ENCODE measurements around the gene RNF217. TPM values are rescaled to one million over a fixed set of nuclear protein-coding genes. Genes with fewer than 3 reads are reported as not detected.

The RNF217 gene
- total and polyA plus RNA-seq, 2 of the 8 experiments (the other 6 are each of a cell fraction or from before 2014, with no cell fraction given): 2.0 to 8.9 TPM

DNA sequence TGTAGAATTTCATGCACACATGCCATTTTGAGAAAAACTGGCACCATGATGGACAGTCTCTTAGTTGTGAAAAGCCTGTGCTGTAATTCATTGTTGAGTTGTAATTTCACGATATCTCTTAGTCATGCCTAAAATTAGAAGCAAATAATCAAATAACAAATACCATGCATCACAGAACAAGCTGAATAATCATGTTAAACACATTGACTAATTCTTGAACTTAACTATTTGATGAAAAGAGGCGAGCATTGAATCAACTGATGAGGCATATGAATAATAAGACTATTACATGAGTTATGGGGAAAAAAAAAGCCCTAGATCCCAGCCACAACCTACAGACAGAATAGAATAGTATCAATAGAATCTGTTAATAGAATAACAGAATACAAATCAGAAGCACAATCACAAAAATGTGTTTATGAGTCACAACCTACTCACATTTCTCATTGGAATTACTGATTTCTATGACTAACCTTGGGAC, 14.2 kb upstream of the RNF217 start:
- Histone ChIP-seq H2BK15ac (ENCODE audit: low read length) (no peak overlapping the region), H4K8ac (ENCODE audit: extremely low read depth, insufficient read depth, low read length) (no peak overlapping the region), H3K27ac (ENCODE audit: low read depth, low read length) (no peak overlapping the region), H4K91ac (replicated peaks; ENCODE audit: insufficient read length, low read length) (no peak overlapping the region), H3K27me3 (replicated peaks in 1 of 4; ENCODE audit: control insufficient read depth in 3 of 4, extremely low read depth in 1 of 4, insufficient read depth in 3 of 4, low read length in 3 of 4) (no peaks in the 10 kb centered on the region), H3K4me1 (replicated peaks in 1 of 4; ENCODE audit: control insufficient read depth in 3 of 4, insufficient read depth in 4 of 4, low read length in 3 of 4) (peaks cover 0 to 4% (median 1%) of the 10 kb centered on the region in 4 experiments; a peak in 1 of 7 replicates), H3K4me2 (ENCODE audit: insufficient read depth in 1 of 2, low read depth in 2 of 2, low read length in 2 of 2) (no peak overlapping the region), H3K23me2 (ENCODE audit: low read depth, low read length) (no peaks in the 10 kb centered on the region), H4K20me1 (replicated peaks in 1 of 2; ENCODE audit: control insufficient read depth in 1 of 2, insufficient read depth in 2 of 2, low read length in 2 of 2) (no peaks in the 10 kb centered on the region), H3K14ac (ENCODE audit: insufficient read length) (no peak overlapping the region), H3K79me1 (ENCODE audit: low read depth, low read length) (no peaks in the 10 kb centered on the region), H3K18ac (ENCODE audit: extremely low read depth, low read length) (no peak overlapping the region), H2BK5ac (ENCODE audit: low read depth, low read length) (no peak overlapping the region), H4K5ac (ENCODE audit: insufficient read length, low read depth, low read length) (no peak overlapping the region), H3K4ac (replicated peaks; ENCODE audit: insufficient read length, low read depth, low read length) (no peak overlapping the region), H3K36me3 (ENCODE audit: control insufficient read depth in 2 of 4, insufficient read depth in 4 of 4, low read length in 3 of 4) (no peaks in the 10 kb centered on the region), H3K79me2 (ENCODE audit: control insufficient read depth in 1 of 2, insufficient read depth in 2 of 2, low read length in 2 of 2) (no peaks in the 10 kb centered on the region), H2AFZ (ENCODE audit: low read length) (no peak overlapping the region), H3K23ac (ENCODE audit: insufficient read length) (no peak overlapping the region), H3K9ac (replicated peaks in 1 of 4; ENCODE audit: extremely low read depth in 1 of 4, low read depth in 3 of 4, low read length in 3 of 4) (no peak overlapping the region), H3K56ac (replicated peaks; ENCODE audit: insufficient read length, low read depth, low read length) (no peak overlapping the region), H2BK20ac (ENCODE audit: low read length) (no peak overlapping the region), H2BK12ac (ENCODE audit: low read depth, low read length) (no peak overlapping the region), H2AK5ac (ENCODE audit: low read depth, low read length) (no peak overlapping the region), H2BK120ac (replicated peaks; ENCODE audit: low read depth, low read length) (no peak overlapping the region), H3K9me3 (ENCODE audit: insufficient read depth in 2 of 2, low read depth in 1 of 2, low read length in 1 of 2) (0 out of 4 replicates have a peak, but pooled peaks cover 0 to 3% of the 10 kb centered on the region in 2 experiments), H3K4me3 (ENCODE audit: extremely low read depth in 1 of 4, insufficient read depth in 2 of 4, low read depth in 3 of 4, low read length in 4 of 4) (no peak overlapping the region)
- ChIA-PET POLR2A (ENCODE audit: partially characterized antibody) (no interaction called here), CTCF (ENCODE audit: partially characterized antibody) (interaction anchor here (0.7 kb wide), 1 partner anchor 208 kb away, joined by 3 read pairs; no protein-coding TSS in a partner anchor)
- FAIRE-seq: no peak
- WGBS, 2 experiments (ENCODE audit: extremely low coverage in 1 of 2, insufficient coverage in 1 of 2, insufficient read length in 1 of 2, insufficient replicate concordance in 2 of 2, low coverage in 1 of 2, low lambda C conversion rate in 2 of 2, missing lambda C conversion rate in 1 of 2): 88% methylated on average over 2 of the region's 2 CpGs; no CpG with 5 or more reads in 1 of the 2 experiments
- DNase-seq (ENCODE audit: low read depth in 1 of 2, low spot score in 2 of 2): no peak
- TF ChIP-seq KDM5A (IDR thresholded peaks at IDR 0.05; ENCODE audit: low read length) (no peak), EZH2 (IDR thresholded peaks at IDR 0.05; ENCODE audit: low read depth, low read length, severe bottlenecking) (no peak), SP4 (IDR thresholded peaks at IDR 0.05; ENCODE audit: low read length) (no peak), BCL11A (IDR thresholded peaks at IDR 0.05; ENCODE audit: low read depth in 2 of 2, low read length in 2 of 2) (no peak), YY1 (IDR thresholded peaks at IDR 0.05; ENCODE audit: low read depth, low read length) (no peak), CHD2 (IDR thresholded peaks at IDR 0.05; ENCODE audit: low read length) (no peak), POLR2AphosphoS5 (IDR thresholded peaks at IDR 0.05; ENCODE audit: low read depth, low read length) (no peak), CEBPB (IDR thresholded peaks at IDR 0.05; ENCODE audit: low read depth, low read length) (no peak), JUND (IDR thresholded peaks at IDR 0.05; ENCODE audit: low read length) (no peak), EGR1 (IDR thresholded peaks at IDR 0.05; ENCODE audit: borderline replicate concordance, low read depth, low read length) (no peak), BACH1 (IDR thresholded peaks at IDR 0.05; ENCODE audit: low read length) (no peak), BRCA1 (IDR thresholded peaks at IDR 0.05; ENCODE audit: low read depth, low read length) (no peak)
- TF ChIP-seq, protein P1, sequence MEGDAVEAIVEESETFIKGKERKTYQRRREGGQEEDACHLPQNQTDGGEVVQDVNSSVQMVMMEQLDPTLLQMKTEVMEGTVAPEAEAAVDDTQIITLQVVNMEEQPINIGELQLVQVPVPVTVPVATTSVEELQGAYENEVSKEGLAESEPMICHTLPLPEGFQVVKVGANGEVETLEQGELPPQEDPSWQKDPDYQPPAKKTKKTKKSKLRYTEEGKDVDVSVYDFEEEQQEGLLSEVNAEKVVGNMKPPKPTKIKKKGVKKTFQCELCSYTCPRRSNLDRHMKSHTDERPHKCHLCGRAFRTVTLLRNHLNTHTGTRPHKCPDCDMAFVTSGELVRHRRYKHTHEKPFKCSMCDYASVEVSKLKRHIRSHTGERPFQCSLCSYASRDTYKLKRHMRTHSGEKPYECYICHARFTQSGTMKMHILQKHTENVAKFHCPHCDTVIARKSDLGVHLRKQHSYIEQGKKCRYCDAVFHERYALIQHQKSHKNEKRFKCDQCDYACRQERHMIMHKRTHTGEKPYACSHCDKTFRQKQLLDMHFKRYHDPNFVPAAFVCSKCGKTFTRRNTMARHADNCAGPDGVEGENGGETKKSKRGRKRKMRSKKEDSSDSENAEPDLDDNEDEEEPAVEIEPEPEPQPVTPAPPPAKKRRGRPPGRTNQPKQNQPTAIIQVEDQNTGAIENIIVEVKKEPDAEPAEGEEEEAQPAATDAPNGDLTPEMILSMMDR (IDR thresholded peaks at IDR 0.05; ENCODE audit: control extremely low read depth in 1 of 3, insufficient read depth in 1 of 3, low read depth in 1 of 3, low read length in 3 of 3): no peak

All from H1 (cell line).